OCI-LY7 (cell line): ENCODE results near the gene PRTN3. TPM values are rescaled to one million over a fixed set of nuclear protein-coding genes. Genes with fewer than 3 reads are reported as not detected.

Experiments used
- BruUV-seq: library from RNA; stranded (reverse); fragments of 400-500 nt; replicated peaks from 2 replicates; lab custom pipeline; 2021; lab: Mats Ljungman, UMichigan
- CTCF ChIA-PET: fragments of 300-600 bp; sonication (Branson Sonifier 250); formaldehyde crosslinking; loops from one replicate; lab custom pipeline; 2022; ENCODE audit warnings: antibody characterized with exemption; ENCODE audit not compliant: unreplicated experiment; lab: Charles Lee
- POLR2A ChIA-PET: fragments of 300-600 bp; sonication (Branson Sonifier 250); formaldehyde crosslinking; loops from one replicate; lab custom pipeline; 2022; ENCODE audit warnings: antibody characterized with exemption; lab: Charles Lee
- DNase-seq: peaks from one replicate; pipeline ENCODE4 v3.0.0-alpha.2; 2015; ENCODE audit warnings: low spot score
- H2AFZ ChIP-seq: fragments of 200-600 bp; sonication (generic), shearing (Covaris generic); 2 replicates; pipeline ENCODE4 v1.6.1; 2014; ENCODE audit warnings: mild to moderate bottlenecking, antibody characterized with exemption, low read length, moderate library complexity
- H3K27ac ChIP-seq: fragments of 200-600 bp; sonication (generic); 2 replicates; pipeline ENCODE4 v1.5.1; 2014; ENCODE audit warnings: mixed run types, low read depth, mild to moderate bottlenecking, moderate library complexity, low read length, inconsistent platforms; ENCODE audit not compliant: poor library complexity, severe bottlenecking
- H3K36me3 ChIP-seq: fragments of 200-600 bp; sonication (generic); 2 replicates; pipeline ENCODE4 v1.6.1; 2014; ENCODE audit warnings: mild to moderate bottlenecking, antibody characterized with exemption, low read length, moderate library complexity, mixed read lengths; ENCODE audit not compliant: insufficient read depth
- H3K4me1 ChIP-seq: fragments of 200-600 bp; sonication (generic); 2 replicates; pipeline ENCODE4 v1.5.1; 2014; ENCODE audit warnings: mild to moderate bottlenecking, low read length; ENCODE audit not compliant: insufficient read depth, poor library complexity, severe bottlenecking
- H3K4me2 ChIP-seq: fragments of 200-600 bp; sonication (generic); 2 replicates; pipeline ENCODE4 v1.6.1; 2014; ENCODE audit warnings: mild to moderate bottlenecking, low read length
- H3K4me3 ChIP-seq: fragments of 200-600 bp; sonication (generic); 2 replicates; pipeline ENCODE4 v1.5.1; 2014; ENCODE audit warnings: mild to moderate bottlenecking, low read depth, low read length; ENCODE audit not compliant: poor library complexity, severe bottlenecking
- H3K79me2 ChIP-seq: fragments of 200-600 bp; sonication (generic); 2 replicates; pipeline ENCODE4 v1.6.1; 2016; ENCODE audit warnings: low read depth, mild to moderate bottlenecking, low read length, moderate library complexity, mixed read lengths; ENCODE audit not compliant: insufficient read depth
- H3K9me2 ChIP-seq: fragments of 200-600 bp; sonication (generic); 2 replicates; pipeline ENCODE4 v1.6.1; 2016; ENCODE audit warnings: mild to moderate bottlenecking, low read length, mixed read lengths; ENCODE audit not compliant: insufficient read depth
- H3K9me3 ChIP-seq: fragments of 200-600 bp; sonication (generic); 2 replicates; pipeline ENCODE4 v1.6.1; 2014; ENCODE audit warnings: mild to moderate bottlenecking, mixed run types, low read length, mixed read lengths
- H4K20me1 ChIP-seq: fragments of 200-600 bp; sonication (generic); 2 replicates; pipeline ENCODE4 v1.6.1; 2014; ENCODE audit warnings: mild to moderate bottlenecking, antibody characterized with exemption, low read length, moderate library complexity, mixed read lengths; ENCODE audit not compliant: insufficient read depth
- EZH2phosphoT487 ChIP-seq: fragments of 200-600 bp; sonication (generic); IDR thresholded peaks from 2 replicates; pipeline ENCODE4 v1.6.1; 2018; ENCODE audit warnings: low read depth, borderline replicate concordance, mild to moderate bottlenecking, mixed run types, antibody characterized with exemption, low read length, moderate library complexity, mixed read lengths
- intact Hi-C: fragments of 100-400 bp; cut with micrococcal nuclease; formaldehyde crosslinking; loops from one replicate; pipeline ENCODE4 v1.10.0; 2022; ENCODE audit not compliant: unreplicated experiment
- total RNA-seq, 2 experiments: library from RNA; depleted of rRNA in 1 of 2; stranded (reverse); fragments of >200 nt in 1 of 2; shearing (Covaris generic) in 1 of 2; gene quantifications; 2 replicates each; pipeline ENCODE4 v1.2.3, GENCODE V29; 2014 to 2022
- TF ChIP-seq, protein P1 (sequence below): fragments of 200-600 bp; sonication (generic); conservative IDR thresholded peaks from 2 replicates; pipeline ENCODE4 v1.5.1; 2014; ENCODE audit warnings: mild to moderate bottlenecking, antibody characterized with exemption, low read length, moderate library complexity, mixed read lengths

Gene PRTN3
- total RNA-seq, 2 experiments from 2014 or later, result not detected

DNA sequence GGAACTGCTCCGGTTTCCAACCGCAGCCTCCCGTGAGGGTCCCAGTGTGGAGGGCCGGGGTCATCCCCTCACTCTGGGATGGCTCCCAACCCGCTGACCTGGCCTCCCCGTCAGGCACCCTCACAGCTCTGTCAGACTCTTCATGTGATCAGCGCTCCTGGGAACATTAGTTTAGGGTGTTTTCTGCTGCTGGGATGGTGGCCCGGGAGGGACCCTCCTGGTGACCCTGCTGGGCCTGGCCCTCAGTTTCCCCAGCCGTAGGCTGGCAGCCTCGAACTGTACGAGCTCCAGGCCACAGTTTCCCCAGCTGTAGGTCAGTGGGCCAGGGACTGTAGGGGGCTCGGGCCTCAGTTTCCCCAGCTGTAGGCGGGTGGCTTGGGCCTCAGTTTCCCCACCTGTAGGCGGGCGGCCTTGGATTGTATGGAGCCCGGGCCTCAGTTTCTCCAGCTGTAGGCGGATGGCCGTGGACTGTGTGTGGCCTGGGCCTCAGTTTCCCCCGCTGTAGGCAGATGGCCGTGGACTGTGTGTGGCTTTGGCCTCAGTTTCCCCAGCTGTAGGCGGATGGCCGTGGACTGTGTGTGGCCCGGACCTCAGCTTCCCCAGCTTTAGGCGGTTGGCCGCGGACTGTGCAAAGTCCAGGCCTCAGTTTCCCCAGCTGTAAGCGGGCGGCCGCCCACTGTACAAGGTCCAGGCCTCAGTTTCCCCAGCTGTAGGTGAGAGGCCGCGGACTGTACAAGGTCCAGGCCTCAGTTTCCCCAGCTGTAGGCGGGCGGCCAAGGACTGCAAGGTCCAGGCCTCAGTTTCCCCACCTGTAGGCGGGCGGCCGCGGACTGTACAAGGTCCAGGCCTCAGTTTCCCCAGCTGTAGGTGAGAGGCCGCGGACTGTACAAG, 44.9 kb upstream of the PRTN3 start:
- H3K27ac ChIP-seq, result no peak overlapping the region
- H3K4me3 ChIP-seq, result peak overlapping the region; percentile 73
- peaks cover 21% of the 10 kb centered on the region for H3K4me1 ChIP-seq
- ChIA-PET CTCF (no interaction called here), POLR2A (no interaction called here)
- peak overlapping the region; percentile 85 for H3K4me2 ChIP-seq
- peaks cover 31% of the 10 kb centered on the region for H3K36me3 ChIP-seq
- intact Hi-C loops, result loop anchor here (2.0 to 5.0 kb wide), 2 partner anchors 133 to 224 kb away; partner anchors contain the start of genes BSG and RNF126
- DNase-seq, result no peak
- H3K79me2 ChIP-seq, result peaks cover 31% of the 10 kb centered on the region
- peaks cover 27% of the 10 kb centered on the region for H4K20me1 ChIP-seq
- no TSS peak for BruUV-seq
- no peaks in the 10 kb centered on the region for H3K9me3 ChIP-seq
- H3K9me2 ChIP-seq, result no peaks in the 10 kb centered on the region
- no peak for TF ChIP-seq EZH2phosphoT487
- H2AFZ ChIP-seq, result peak overlapping the region; percentile 91; the same call in 1 of the 2 replicates

DNA sequence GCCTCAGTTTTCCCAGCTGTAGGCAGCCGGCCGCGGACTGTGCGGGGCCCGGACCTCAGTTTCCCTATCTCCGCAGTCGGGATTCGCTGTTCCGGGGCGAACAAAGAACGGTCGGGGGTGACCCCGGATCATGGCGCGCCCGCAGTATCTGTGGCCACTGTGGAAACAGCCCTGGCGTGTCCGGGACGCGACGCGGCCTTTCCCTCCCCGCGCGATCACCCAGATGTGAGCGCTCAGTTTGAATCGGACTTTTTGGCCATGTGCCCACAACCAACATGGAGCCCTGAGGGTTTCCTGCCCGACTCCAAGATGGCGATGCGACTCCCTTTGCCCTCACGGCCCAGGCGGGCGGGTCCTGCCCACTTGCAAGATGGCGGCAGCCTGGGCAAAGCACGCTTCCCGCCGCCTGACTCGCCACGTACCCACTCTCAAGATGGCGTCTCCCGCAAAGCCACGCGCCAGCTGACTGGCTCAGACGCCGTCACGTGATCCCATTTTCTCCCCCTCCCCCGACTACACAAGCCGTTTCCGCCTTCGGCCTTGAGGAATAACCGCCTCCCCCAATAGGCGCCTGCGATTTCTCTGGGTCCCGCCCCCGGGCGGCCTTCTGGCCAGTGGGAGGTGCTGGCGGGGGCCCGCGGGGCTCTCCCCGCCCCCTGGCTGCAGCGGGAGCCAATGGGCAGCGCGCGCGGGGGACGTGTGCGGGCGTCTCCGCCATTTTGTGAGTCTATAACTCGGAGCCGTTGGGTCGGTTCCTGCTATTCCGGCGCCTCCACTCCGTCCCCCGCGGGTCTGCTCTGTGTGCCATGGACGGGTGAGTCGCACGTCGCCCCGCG, 43.9 kb upstream of the PRTN3 start, which contains the start of gene PTBP1:
TSS of gene PTBP1 (plus strand) at position 761 of the 836 bp plus-strand sequence. CDS start at position 807, 46 bp downstream.
- POLR2A ChIA-PET, result no interaction called here
- no TSS peak for BruUV-seq

More for the DNA sequence above, 43.9 kb upstream of the PRTN3 start, which contains the start of gene PTBP1:
- Histone ChIP-seq H3K36me3 (peaks cover 41% of the 10 kb centered on the region), H3K79me2 (peaks cover 41% of the 10 kb centered on the region), H3K27ac (peak within 1 kb of the TSS; percentile 79), H3K4me2 (peak within 1 kb of the TSS; percentile 94), H3K9me3 (no peaks in the 10 kb centered on the region), H4K20me1 (peaks cover 37% of the 10 kb centered on the region), H3K4me3 (peak within 1 kb of the TSS; percentile 98), H3K4me1 (peaks cover 21% of the 10 kb centered on the region), H2AFZ (peak within 1 kb of the TSS; percentile 91; the same call in 1 of the 2 replicates), H3K9me2 (no peaks in the 10 kb centered on the region)
- intact Hi-C loops, result loop anchor here (2.0 to 5.0 kb wide), 2 partner anchors 134 to 225 kb away; partner anchors contain the start of genes BSG and RNF126
- TF ChIP-seq EZH2phosphoT487, result no peak
- TF ChIP-seq, protein P1, sequence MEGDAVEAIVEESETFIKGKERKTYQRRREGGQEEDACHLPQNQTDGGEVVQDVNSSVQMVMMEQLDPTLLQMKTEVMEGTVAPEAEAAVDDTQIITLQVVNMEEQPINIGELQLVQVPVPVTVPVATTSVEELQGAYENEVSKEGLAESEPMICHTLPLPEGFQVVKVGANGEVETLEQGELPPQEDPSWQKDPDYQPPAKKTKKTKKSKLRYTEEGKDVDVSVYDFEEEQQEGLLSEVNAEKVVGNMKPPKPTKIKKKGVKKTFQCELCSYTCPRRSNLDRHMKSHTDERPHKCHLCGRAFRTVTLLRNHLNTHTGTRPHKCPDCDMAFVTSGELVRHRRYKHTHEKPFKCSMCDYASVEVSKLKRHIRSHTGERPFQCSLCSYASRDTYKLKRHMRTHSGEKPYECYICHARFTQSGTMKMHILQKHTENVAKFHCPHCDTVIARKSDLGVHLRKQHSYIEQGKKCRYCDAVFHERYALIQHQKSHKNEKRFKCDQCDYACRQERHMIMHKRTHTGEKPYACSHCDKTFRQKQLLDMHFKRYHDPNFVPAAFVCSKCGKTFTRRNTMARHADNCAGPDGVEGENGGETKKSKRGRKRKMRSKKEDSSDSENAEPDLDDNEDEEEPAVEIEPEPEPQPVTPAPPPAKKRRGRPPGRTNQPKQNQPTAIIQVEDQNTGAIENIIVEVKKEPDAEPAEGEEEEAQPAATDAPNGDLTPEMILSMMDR, result no peak
- CTCF ChIA-PET, result no interaction called here
- peak; percentile 100 for DNase-seq
